ENCODE results near the gene CLDN20. TPM values are rescaled to one million over a fixed set of nuclear protein-coding genes. Genes with fewer than 3 reads are reported as not detected.

The CLDN20 gene
- total RNA-seq, 3 donors from 2014 or later (not counting 1 experiment from before 2014, with no cell fraction given): not detected

GRCh38 chr6:155271145-155271544, 7.3 kb downstream of the CLDN20 start:
- DNase-seq (no peak), ATAC-seq (no peak)
- H3K4me3 Mint-ChIP-seq: no peak overlapping the region
- no peaks in the 10 kb centered on the region for H3K27me3 Mint-ChIP-seq (ENCODE audit: low read depth in 2 of 2)
- H3K9me3 Mint-ChIP-seq: no peaks in the 10 kb centered on the region
- H3K9me3 ChIP-seq (ENCODE audit: control insufficient read depth, insufficient read depth, low read length): no peaks in the 10 kb centered on the region
- intact Hi-C loops (cut with micrococcal nuclease): no loop called here
- no peak overlapping the region for H3K27ac Mint-ChIP-seq
- no peaks in the 10 kb centered on the region for H3K27me3 ChIP-seq (ENCODE audit: control insufficient read depth, insufficient read depth, low read length)
- peaks cover 6 to 11% of the 10 kb centered on the region in 2 donors for H3K4me1 Mint-ChIP-seq
- TF ChIP-seq CTCF (IDR thresholded peaks at IDR 0.05): no peak
- peaks cover 16% of the 10 kb centered on the region for H3K36me3 ChIP-seq (ENCODE audit: control insufficient read depth, insufficient read depth, low read length)
- no peak overlapping the region for H3K4me3 ChIP-seq (ENCODE audit: low read length)
- no peak overlapping the region for H3K27ac ChIP-seq (ENCODE audit: low read length)
- H3K4me1 ChIP-seq (ENCODE audit: control insufficient read depth, insufficient read depth, low read length): no peaks in the 10 kb centered on the region
- no peaks in the 10 kb centered on the region for H3K36me3 Mint-ChIP-seq

- H3K9me3 Mint-ChIP-seq: no peaks in the 10 kb centered on the region
- no peaks in the 10 kb centered on the region for H3K4me1 ChIP-seq (ENCODE audit: control insufficient read depth, insufficient read depth, low read length)
- intact Hi-C loops (cut with micrococcal nuclease): no loop called here
- H3K27me3 Mint-ChIP-seq (ENCODE audit: low read depth in 2 of 2): no peaks in the 10 kb centered on the region
- ATAC-seq (no peak), DNase-seq (no peak)
- WGBS (ENCODE audit: insufficient coverage): 93% methylated on average over 8 of the region's 8 CpGs
- H3K27ac ChIP-seq (ENCODE audit: low read length): no peak overlapping the region
- H3K9me3 ChIP-seq (ENCODE audit: control insufficient read depth, insufficient read depth, low read length): no peaks in the 10 kb centered on the region
- no peak overlapping the region for H3K4me3 Mint-ChIP-seq
- no peaks in the 10 kb centered on the region for H3K36me3 Mint-ChIP-seq
- H3K36me3 ChIP-seq (ENCODE audit: control insufficient read depth, insufficient read depth, low read length): peaks cover 16% of the 10 kb centered on the region
- peaks cover 6 to 11% of the 10 kb centered on the region in 2 donors for H3K4me1 Mint-ChIP-seq
- no peaks in the 10 kb centered on the region for H3K27me3 ChIP-seq (ENCODE audit: control insufficient read depth, insufficient read depth, low read length)
- no peak overlapping the region for H3K4me3 ChIP-seq (ENCODE audit: low read length)
- no peak for TF ChIP-seq CTCF (IDR thresholded peaks at IDR 0.05)
- H3K27ac Mint-ChIP-seq: peak overlapping the region in 1 of 2 donors; percentile 28
Observed at GRCh38 chr6:155272353-155273232, 8.8 kb downstream of the CLDN20 start.

GRCh38 chr6:155273431-155273830, 9.6 kb downstream of the CLDN20 start:
- no peak for ATAC-seq
- Mint-ChIP-seq H3K9me3 (no peaks in the 10 kb centered on the region), H3K4me3 (no peak overlapping the region), H3K27ac (no peak overlapping the region), H3K4me1 (peaks cover 5% of the 10 kb centered on the region in 2 donors), H3K27me3 (ENCODE audit: low read depth in 2 of 2) (no peaks in the 10 kb centered on the region), H3K36me3 (no peaks in the 10 kb centered on the region)
- Histone ChIP-seq H3K4me1 (ENCODE audit: control insufficient read depth, insufficient read depth, low read length) (no peaks in the 10 kb centered on the region), H3K9me3 (ENCODE audit: control insufficient read depth, insufficient read depth, low read length) (no peaks in the 10 kb centered on the region), H3K27me3 (ENCODE audit: control insufficient read depth, insufficient read depth, low read length) (no peaks in the 10 kb centered on the region), H3K4me3 (ENCODE audit: low read length) (no peak overlapping the region), H3K27ac (ENCODE audit: low read length) (no peak overlapping the region), H3K36me3 (ENCODE audit: control insufficient read depth, insufficient read depth, low read length) (peaks cover 18% of the 10 kb centered on the region)
- WGBS (ENCODE audit: insufficient coverage): 91% methylated on average over 2 of the region's 3 CpGs
- no peak for DNase-seq
- no peak for TF ChIP-seq CTCF (IDR thresholded peaks at IDR 0.05)
- intact Hi-C loops (cut with micrococcal nuclease): no loop called here

Measured in natural killer cell (primary cell).